ENCODE results near the gene CYTH4. TPM values are rescaled to one million over a fixed set of nuclear protein-coding genes. Genes with fewer than 3 reads are reported as not detected.

CYTH4 gene
- total RNA-seq, 1 donor from 2014 or later: 16.3 TPM

- DNase-seq (ENCODE audit: low spot score): no peak
These were observed 11.2 kb upstream of the CYTH4 start for GRCh38 chr22:37270928-37271650.

- DNase-seq (ENCODE audit: low spot score): no peak
These were observed 9.0 kb upstream of the CYTH4 start for GRCh38 chr22:37273126-37273845.

- no peak for DNase-seq (ENCODE audit: low spot score)
These were observed 8.5 kb upstream of the CYTH4 start for GRCh38 chr22:37273846-37274225.

GRCh38 chr22:37274380-37274862 is 7.9 kb upstream of the CYTH4 start:
- DNase-seq (ENCODE audit: low spot score): no peak

- no peak for DNase-seq (ENCODE audit: low spot score)
These were observed 7.2 kb upstream of the CYTH4 start for GRCh38 chr22:37275134-37275533.

- no peak for DNase-seq (ENCODE audit: low spot score)
These were observed 6.7 kb upstream of the CYTH4 start for GRCh38 chr22:37275622-37276021.

GRCh38 chr22:37276776-37277175 is 5.5 kb upstream of the CYTH4 start:
- DNase-seq (ENCODE audit: low spot score): no peak

GRCh38 chr22:37277384-37277783 is 4.9 kb upstream of the CYTH4 start:
- no peak for DNase-seq (ENCODE audit: low spot score)

- DNase-seq (ENCODE audit: low spot score): no peak
These were observed 4.0 kb upstream of the CYTH4 start for GRCh38 chr22:37278261-37278660.

- DNase-seq (ENCODE audit: low spot score): no peak
These were observed 2.8 kb upstream of the CYTH4 start for GRCh38 chr22:37279331-37280181.

- no peak for DNase-seq (ENCODE audit: low spot score)
These were observed 1.6 kb upstream of the CYTH4 start for GRCh38 chr22:37280718-37281117.

- DNase-seq (ENCODE audit: low spot score): no peak
These were observed 1.1 kb upstream of the CYTH4 start for GRCh38 chr22:37281195-37281594.

- DNase-seq (ENCODE audit: low spot score): no peak
These were observed 493 bp upstream of the CYTH4 start for GRCh38 chr22:37281646-37282384.

GRCh38 chr22:37283393-37283937 is 1.2 kb downstream of the CYTH4 start:
- no peak for DNase-seq (ENCODE audit: low spot score)

- no peak for DNase-seq (ENCODE audit: low spot score)
These were observed 2.0 kb downstream of the CYTH4 start for GRCh38 chr22:37284126-37284804.

- no peak for DNase-seq (ENCODE audit: low spot score)
These were observed 2.6 kb downstream of the CYTH4 start for GRCh38 chr22:37284805-37285355.

GRCh38 chr22:37285937-37286336 is 3.6 kb downstream of the CYTH4 start:
- DNase-seq (ENCODE audit: low spot score): no peak

- DNase-seq (ENCODE audit: low spot score): no peak
These were observed 5.2 kb downstream of the CYTH4 start for GRCh38 chr22:37287550-37287951.

GRCh38 chr22:37288521-37288920 is 6.2 kb downstream of the CYTH4 start:
- no peak for DNase-seq (ENCODE audit: low spot score)

GRCh38 chr22:37289156-37289735 is 6.9 kb downstream of the CYTH4 start:
- DNase-seq (ENCODE audit: low spot score): no peak
